Ascending aorta (tissue), 2 donors: Measurements from ENCODE around the gene UBASH3A. TPM values are rescaled to one million over a fixed set of nuclear protein-coding genes. Genes with fewer than 3 reads are reported as not detected.
"Not testable (repeated sequence)": the region's sequence is repeated elsewhere in the genome, so short reads cannot be mapped to it uniquely, and the experiment has no call there.

Experiments used
- DNase-seq, 2 donors: peaks; one replicate each; pipeline ENCODE4 v3.0.0-alpha.2; 2019; ENCODE audit warnings: low spot score in 2 of 2
- H3K27ac ChIP-seq, 2 donors: fragments of 200-600 bp; sonication (generic); one replicate each; pipeline ENCODE4 v1.5.1; 2016 to 2017; ENCODE audit warnings: mild to moderate bottlenecking in 1 of 2
- H3K27me3 ChIP-seq: fragments of 200-600 bp; sonication (generic); one replicate; pipeline ENCODE4 v1.5.1; 2017
- H3K36me3 ChIP-seq, 2 donors: fragments of 200-600 bp; sonication (generic); one replicate each; pipeline ENCODE4 v1.5.1; 2016
- H3K4me1 ChIP-seq, 2 donors: fragments of 200-600 bp; sonication (generic); one replicate each; pipeline ENCODE4 v1.5.1; 2016 to 2017; ENCODE audit warnings: mild to moderate bottlenecking in 1 of 2
- H3K4me3 ChIP-seq, 2 donors: fragments of 200-600 bp; sonication (generic); one replicate each; pipeline ENCODE4 v1.5.1; 2016 to 2017; ENCODE audit warnings: mild to moderate bottlenecking in 1 of 2
- H3K9me3 ChIP-seq, 2 donors: fragments of 200-600 bp; sonication (generic); one replicate each; pipeline ENCODE4 v1.5.1; 2016
- CTCF ChIP-seq, 3 experiments: fragments of 200-600 bp in 2 of 3; fragments of 450-650 bp in 1 of 3; sonication (generic) in 2 of 3; IDR thresholded peaks; one replicate each; pipeline ENCODE4 v1.5.1; 2016 to 2019; ENCODE audit warnings: antibody characterized with exemption in 3 of 3, mild to moderate bottlenecking in 1 of 3, moderate library complexity in 1 of 3
- intact Hi-C: fragments of 100-400 bp; cut with DNase I; formaldehyde crosslinking; loops from one replicate; pipeline ENCODE4 v1.15.1; 2023
- total RNA-seq: library from RNA; depleted of rRNA; stranded (reverse); fragments of >200 nt; gene quantifications from one replicate; pipeline ENCODE4 v1.1.0, GENCODE V29; 2016

The UBASH3A gene
- total RNA-seq, 1 donor from 2014 or later = 0.75 TPM

- Histone ChIP-seq H3K4me3 (no peak overlapping the region), H3K27ac (no peak overlapping the region), H3K9me3 (no peaks in the 10 kb centered on the region), H3K36me3 (no peaks in the 10 kb centered on the region), H3K4me1 (no peaks in the 10 kb centered on the region), H3K27me3 (no peaks in the 10 kb centered on the region)
- intact Hi-C loops = no loop called here
- no peak for TF ChIP-seq CTCF (IDR thresholded peaks at IDR 0.05)
- no peak for DNase-seq
Observed at GRCh38 chr21:42468491-42469131, 64.9 kb downstream of the UBASH3A start.

GRCh38 chr21:42469272-42469671 is 65.6 kb downstream of the UBASH3A start:
- no peaks in the 10 kb centered on the region for H3K36me3 ChIP-seq
- H3K27ac ChIP-seq = no peak overlapping the region
- no peak for TF ChIP-seq CTCF (IDR thresholded peaks at IDR 0.05)
- intact Hi-C loops = no loop called here
- no peaks in the 10 kb centered on the region for H3K27me3 ChIP-seq
- no peak overlapping the region for H3K4me3 ChIP-seq
- H3K4me1 ChIP-seq = no peaks in the 10 kb centered on the region
- no peak for DNase-seq
- no peaks in the 10 kb centered on the region for H3K9me3 ChIP-seq

- H3K27ac ChIP-seq, intact Hi-C loops, H3K9me3 ChIP-seq, H3K4me3 ChIP-seq, H3K36me3 ChIP-seq, H3K4me1 ChIP-seq, H3K27me3 ChIP-seq, DNase-seq: not testable (repeated sequence)
Observed at GRCh38 chr21:42469726-42470125, 66.0 kb downstream of the UBASH3A start.

- Histone ChIP-seq H3K36me3 (no peaks in the 10 kb centered on the region), H3K27ac (no peak overlapping the region), H3K9me3 (no peaks in the 10 kb centered on the region), H3K4me3 (no peak overlapping the region), H3K4me1 (no peaks in the 10 kb centered on the region), H3K27me3 (no peaks in the 10 kb centered on the region)
- TF ChIP-seq CTCF (IDR thresholded peaks at IDR 0.05) = no peak
- intact Hi-C loops = no loop called here
- no peak for DNase-seq
Observed at GRCh38 chr21:42471206-42471605, 67.5 kb downstream of the UBASH3A start.

GRCh38 chr21:42471716-42472330 is 68.1 kb downstream of the UBASH3A start:
- intact Hi-C loops = no loop called here

More at GRCh38 chr21:42471716-42472330, 68.1 kb downstream of the UBASH3A start:
- TF ChIP-seq CTCF (IDR thresholded peaks at IDR 0.05) = no peak
- H3K9me3 ChIP-seq = no peaks in the 10 kb centered on the region
- no peak overlapping the region for H3K4me3 ChIP-seq
- no peak overlapping the region for H3K27ac ChIP-seq
- no peak for DNase-seq
- H3K4me1 ChIP-seq = no peaks in the 10 kb centered on the region
- no peaks in the 10 kb centered on the region for H3K36me3 ChIP-seq
- no peaks in the 10 kb centered on the region for H3K27me3 ChIP-seq
